ENCODE results near the gene HHAT. TPM values are rescaled to one million over a fixed set of nuclear protein-coding genes. Genes with fewer than 3 reads are reported as not detected.

The HHAT gene
- total and polyA plus RNA-seq, 3 donors from 2014 or later: 8.5 to 24.3 (median 23.8) TPM

DNA sequence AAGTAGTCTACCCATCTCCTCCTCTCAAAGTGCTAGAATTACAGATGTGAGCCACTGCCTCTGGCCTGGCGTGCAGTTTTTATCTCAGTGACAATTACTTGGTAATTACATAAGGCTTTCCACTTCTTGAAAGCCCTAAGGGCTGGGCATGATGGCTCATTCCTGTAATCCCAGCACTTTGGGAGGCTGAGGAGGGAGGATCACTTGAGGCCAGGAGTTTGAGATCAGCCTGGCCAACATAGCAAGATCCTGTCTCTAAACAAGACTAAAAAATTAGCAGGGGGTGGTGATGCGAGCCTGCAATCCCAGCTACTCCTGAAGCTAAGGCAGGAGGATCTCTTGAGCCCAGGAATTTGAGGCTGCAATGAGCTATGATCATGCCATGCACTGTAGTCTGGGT is 7.7 kb downstream of the HHAT start:
- H3K4me1 ChIP-seq: no peaks in the 10 kb centered on the region
- H3K27me3 ChIP-seq: no peaks in the 10 kb centered on the region
- H3K36me3 ChIP-seq (ENCODE audit: low read depth, missing control alignments): no peaks in the 10 kb centered on the region
- intact Hi-C loops (cut with DNase I; ENCODE audit: low total_unique reads): no loop called here
- H3K4me3 ChIP-seq: no peak overlapping the region
- H3K9me3 ChIP-seq: no peaks in the 10 kb centered on the region
- no peak overlapping the region for H3K27ac ChIP-seq
- TF ChIP-seq POLR2A (IDR thresholded peaks at IDR 0.05): no peak
- TF ChIP-seq, protein P1, sequence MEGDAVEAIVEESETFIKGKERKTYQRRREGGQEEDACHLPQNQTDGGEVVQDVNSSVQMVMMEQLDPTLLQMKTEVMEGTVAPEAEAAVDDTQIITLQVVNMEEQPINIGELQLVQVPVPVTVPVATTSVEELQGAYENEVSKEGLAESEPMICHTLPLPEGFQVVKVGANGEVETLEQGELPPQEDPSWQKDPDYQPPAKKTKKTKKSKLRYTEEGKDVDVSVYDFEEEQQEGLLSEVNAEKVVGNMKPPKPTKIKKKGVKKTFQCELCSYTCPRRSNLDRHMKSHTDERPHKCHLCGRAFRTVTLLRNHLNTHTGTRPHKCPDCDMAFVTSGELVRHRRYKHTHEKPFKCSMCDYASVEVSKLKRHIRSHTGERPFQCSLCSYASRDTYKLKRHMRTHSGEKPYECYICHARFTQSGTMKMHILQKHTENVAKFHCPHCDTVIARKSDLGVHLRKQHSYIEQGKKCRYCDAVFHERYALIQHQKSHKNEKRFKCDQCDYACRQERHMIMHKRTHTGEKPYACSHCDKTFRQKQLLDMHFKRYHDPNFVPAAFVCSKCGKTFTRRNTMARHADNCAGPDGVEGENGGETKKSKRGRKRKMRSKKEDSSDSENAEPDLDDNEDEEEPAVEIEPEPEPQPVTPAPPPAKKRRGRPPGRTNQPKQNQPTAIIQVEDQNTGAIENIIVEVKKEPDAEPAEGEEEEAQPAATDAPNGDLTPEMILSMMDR (IDR thresholded peaks at IDR 0.05): no peak
- 93 to 98% methylated on average over 2 of the region's 2 CpGs for WGBS, 2 donors
- DNase-seq: no peak

DNA sequence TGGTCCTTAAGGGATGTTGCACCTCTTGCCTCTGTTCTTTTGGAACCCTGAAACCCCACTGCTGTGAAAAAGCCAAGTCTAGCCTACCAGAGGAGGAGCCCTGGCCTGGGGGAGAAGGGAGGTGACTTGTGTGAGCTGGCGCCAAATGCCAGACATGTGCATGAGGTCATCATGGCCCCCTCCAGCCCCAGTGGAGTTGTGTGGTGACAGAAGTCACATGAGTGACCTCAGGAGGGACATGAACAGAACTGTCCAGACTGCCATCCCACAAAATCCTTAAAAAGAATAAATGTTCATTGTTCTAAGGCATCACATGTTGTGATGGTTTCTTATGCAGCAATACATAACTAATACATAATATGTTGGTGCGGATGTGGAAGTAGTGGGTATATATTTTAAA is 10.8 kb downstream of the HHAT start:
- Histone ChIP-seq H3K4me3 (no peak overlapping the region), H3K9me3 (no peaks in the 10 kb centered on the region), H3K4me1 (peaks cover 11% of the 10 kb centered on the region), H3K27ac (no peak overlapping the region), H3K36me3 (ENCODE audit: low read depth, missing control alignments) (no peaks in the 10 kb centered on the region), H3K27me3 (no peaks in the 10 kb centered on the region)
- 95 to 98% methylated on average over 2 of the region's 2 CpGs for WGBS, 2 donors
- TF ChIP-seq, protein P1 (IDR thresholded peaks at IDR 0.05): no peak
- TF ChIP-seq POLR2A (IDR thresholded peaks at IDR 0.05): no peak
- intact Hi-C loops (cut with DNase I; ENCODE audit: low total_unique reads): no loop called here
- DNase-seq: no peak

DNA sequence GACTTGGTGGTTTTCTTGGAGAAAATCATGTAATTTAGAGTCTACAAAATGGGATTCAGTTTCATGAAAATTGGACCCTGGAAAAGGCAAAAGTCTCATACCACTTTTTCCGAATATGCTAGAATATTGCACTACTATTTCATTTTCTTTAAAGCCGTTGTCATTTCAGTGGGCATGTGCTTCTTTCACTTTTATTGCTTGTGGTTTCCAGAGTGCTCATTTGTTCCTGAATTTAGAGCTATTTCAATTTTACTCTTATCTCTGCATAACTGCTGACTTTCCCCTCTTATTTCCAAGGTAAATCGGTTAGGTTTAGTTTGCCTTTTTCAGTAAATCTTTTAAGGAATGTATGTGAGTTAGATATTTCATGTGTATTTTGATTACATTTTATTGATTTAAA is 11.6 kb downstream of the HHAT start:
- no peaks in the 10 kb centered on the region for H3K27me3 ChIP-seq
- H3K4me1 ChIP-seq: peaks cover 11% of the 10 kb centered on the region
- H3K27ac ChIP-seq: no peak overlapping the region
- DNase-seq: no peak
- intact Hi-C loops (cut with DNase I; ENCODE audit: low total_unique reads): no loop called here
- no peaks in the 10 kb centered on the region for H3K36me3 ChIP-seq (ENCODE audit: low read depth, missing control alignments)
- WGBS, 2 donors: 79 to 88% methylated on average over 3 of the region's 3 CpGs
- H3K4me3 ChIP-seq: no peak overlapping the region
- no peaks in the 10 kb centered on the region for H3K9me3 ChIP-seq
- no peak for TF ChIP-seq POLR2A (IDR thresholded peaks at IDR 0.05)
- TF ChIP-seq, protein P1 (IDR thresholded peaks at IDR 0.05): no peak

DNA sequence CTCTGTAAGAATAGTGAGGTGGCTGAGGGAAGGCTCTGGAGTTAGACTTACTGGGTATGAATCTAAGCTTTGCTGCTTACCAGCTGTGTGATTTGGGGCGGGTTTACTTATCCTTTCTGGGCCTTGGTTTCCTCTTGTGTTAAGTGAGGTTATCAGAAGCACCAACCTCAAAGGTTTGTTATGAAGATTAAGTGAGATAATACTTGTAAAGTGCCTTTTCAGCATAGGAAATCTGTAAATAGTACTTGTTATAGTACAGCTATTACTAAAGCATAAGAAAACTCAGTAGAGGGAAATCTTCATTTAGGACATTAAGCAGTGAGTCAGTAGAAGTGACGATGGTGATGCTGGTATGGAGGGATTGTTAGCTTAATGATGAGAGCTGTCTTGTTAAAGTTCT is 12.1 kb downstream of the HHAT start:
- Histone ChIP-seq H3K4me1 (peaks cover 11% of the 10 kb centered on the region), H3K4me3 (no peak overlapping the region), H3K9me3 (no peaks in the 10 kb centered on the region), H3K36me3 (ENCODE audit: low read depth, missing control alignments) (no peaks in the 10 kb centered on the region), H3K27ac (no peak overlapping the region), H3K27me3 (no peaks in the 10 kb centered on the region)
- intact Hi-C loops (cut with DNase I; ENCODE audit: low total_unique reads): no loop called here
- 93 to 98% methylated on average over 2 of the region's 2 CpGs for WGBS, 2 donors
- DNase-seq: no peak
- TF ChIP-seq, protein P1 (IDR thresholded peaks at IDR 0.05): no peak
- TF ChIP-seq POLR2A (IDR thresholded peaks at IDR 0.05): no peak

DNA sequence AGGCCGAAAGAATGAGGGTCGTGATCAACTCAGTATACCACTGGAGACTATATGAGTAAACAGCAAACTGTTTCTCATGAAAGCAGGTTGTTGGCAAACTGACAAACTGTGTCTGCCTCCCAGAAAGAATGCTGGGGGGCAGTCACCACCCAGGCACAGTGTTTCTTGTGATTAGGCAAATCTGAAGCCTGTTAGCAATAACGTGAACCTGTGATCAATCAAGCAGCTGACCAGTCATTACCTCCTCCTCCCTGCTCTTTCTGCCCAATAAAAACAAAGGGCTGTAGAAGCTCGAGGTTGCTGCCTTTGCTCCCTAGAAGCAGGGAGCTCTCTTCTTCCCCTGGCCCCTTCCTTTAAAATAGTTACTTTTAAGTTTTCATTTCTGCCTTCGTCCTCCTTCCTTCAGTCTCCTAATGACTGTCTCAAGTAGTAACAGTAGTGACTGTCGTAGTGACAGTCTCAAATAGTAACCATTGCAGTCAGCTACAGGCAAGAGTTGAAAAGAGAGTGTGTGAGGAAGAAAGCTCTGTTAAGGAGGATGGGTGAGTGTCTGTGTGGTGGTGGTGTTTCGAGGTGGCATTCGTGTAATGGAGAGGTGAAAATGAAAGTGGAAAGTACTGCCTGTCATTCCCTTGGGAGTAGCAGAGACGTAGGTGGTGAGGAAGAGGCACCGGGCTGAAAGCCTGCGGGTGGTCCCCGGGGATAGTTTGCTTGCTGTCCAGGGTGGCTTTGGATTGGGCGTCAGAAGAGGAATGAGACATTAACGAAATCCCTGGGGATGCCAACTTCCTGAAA is 14.5 kb downstream of the HHAT start:
- Histone ChIP-seq H3K36me3 (ENCODE audit: low read depth, missing control alignments) (no peaks in the 10 kb centered on the region), H3K4me1 (peaks cover 11% of the 10 kb centered on the region), H3K27ac (no peak overlapping the region), H3K4me3 (no peak overlapping the region), H3K27me3 (no peaks in the 10 kb centered on the region), H3K9me3 (no peaks in the 10 kb centered on the region)
- intact Hi-C loops (cut with DNase I; ENCODE audit: low total_unique reads): no loop called here
- WGBS, 2 donors: 49 to 59% methylated on average over 14 of the region's 14 CpGs
- no peak for DNase-seq
- TF ChIP-seq, protein P1 (IDR thresholded peaks at IDR 0.05): no peak
- no peak for TF ChIP-seq POLR2A (IDR thresholded peaks at IDR 0.05)

All from testis (tissue), 3 donors.